GM18498 (cell line): ENCODE data around the gene COL6A2.
"Not testable (repeated sequence)": the region's sequence is repeated elsewhere in the genome, so short reads cannot be mapped to it uniquely, and the experiment has no call there.

Experiments used
- ATAC-seq: cut with Tn5 transposase; IDR thresholded peaks from one replicate; pipeline ENCODE4 v1.9.1; 2021; ENCODE audit warnings: mild to moderate bottlenecking, moderate library complexity; ENCODE audit not compliant: unreplicated experiment

Gene COL6A2

DNA sequence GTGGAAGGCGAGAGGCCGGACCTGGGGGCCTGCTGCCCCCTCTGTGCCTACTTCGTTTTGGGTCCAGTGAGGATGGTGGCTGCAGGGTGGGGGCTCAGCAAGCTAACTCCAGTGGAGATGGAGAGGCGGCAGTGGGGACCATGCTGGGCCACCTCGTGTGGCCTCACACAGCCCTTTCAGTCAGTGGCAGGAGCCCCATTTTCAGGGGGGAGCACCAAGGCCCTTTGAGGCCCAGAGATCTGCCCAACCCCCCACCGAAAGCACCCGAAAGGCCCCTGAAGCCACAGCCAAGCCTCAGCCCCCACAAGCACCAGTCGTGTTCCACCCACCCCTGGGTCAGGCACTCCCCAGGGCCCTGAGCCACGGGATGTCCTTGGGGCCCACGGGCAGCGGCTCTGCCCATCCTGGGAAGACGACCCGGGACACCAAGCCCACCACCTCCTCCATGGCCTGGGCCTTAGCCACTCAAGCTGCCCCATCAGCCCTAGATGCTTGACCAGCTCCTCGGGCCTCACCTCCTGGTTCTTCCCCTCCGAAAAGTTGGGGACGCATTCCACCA is 57.1 kb downstream of the COL6A2 start:
- no peak for ATAC-seq

GRCh38 chr21:46155514-46156377 is 57.8 kb downstream of the COL6A2 start, which contains the start of gene FTCD:
FTCD (minus strand) TSS chr21:46155579; CDS start chr21:46155523, 56 bp downstream.
- no peak for ATAC-seq

DNA sequence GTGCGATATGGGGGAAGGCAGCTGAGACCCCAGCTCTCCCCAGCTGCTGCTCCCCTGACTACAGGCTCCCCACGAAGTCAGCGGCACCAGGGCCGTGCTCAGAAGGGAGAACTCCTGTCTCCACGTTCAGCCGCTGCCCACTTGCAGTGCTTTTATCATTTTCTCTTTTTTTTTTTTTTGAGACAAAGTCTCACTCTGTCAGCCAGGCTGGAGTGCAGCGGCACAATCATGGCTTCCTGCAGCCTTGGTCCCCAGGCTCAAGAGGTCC is 58.4 kb downstream of the COL6A2 start:
- ATAC-seq: no peak

GRCh38 chr21:46156678-46157077 is 58.8 kb downstream of the COL6A2 start:
- no peak for ATAC-seq

DNA sequence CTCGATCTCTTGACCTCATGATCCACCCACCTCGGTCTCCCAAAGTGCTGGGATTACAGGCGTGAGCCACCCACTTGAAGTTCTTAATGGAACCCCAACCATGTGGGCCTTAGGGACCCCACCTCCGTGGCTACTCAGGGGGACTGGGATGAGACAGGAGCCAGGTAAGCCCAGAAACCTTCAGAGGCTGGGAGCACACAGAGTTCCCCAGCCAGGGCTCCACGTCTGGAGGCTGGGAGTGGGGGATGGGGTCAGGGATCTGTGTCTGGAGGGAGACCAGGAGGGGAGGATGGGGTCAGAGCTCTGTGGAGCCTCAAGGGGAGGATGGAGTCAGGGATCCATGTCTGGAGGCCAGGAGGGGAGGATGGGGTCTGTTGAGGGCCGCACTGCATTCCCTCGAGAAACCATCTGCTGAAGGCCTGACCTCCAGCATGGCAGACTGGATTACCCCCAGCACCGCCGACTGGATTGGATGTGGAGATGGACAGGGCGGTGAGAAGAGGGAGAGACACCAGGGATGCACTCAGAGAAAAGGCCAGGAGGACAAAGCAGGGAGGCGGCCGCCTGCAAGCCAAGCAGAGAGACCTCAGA is 59.6 kb downstream of the COL6A2 start:
- ATAC-seq: no peak

- ATAC-seq: no peak
Measured at GRCh38 chr21:46157987-46158451, 60.1 kb downstream of the COL6A2 start.

DNA sequence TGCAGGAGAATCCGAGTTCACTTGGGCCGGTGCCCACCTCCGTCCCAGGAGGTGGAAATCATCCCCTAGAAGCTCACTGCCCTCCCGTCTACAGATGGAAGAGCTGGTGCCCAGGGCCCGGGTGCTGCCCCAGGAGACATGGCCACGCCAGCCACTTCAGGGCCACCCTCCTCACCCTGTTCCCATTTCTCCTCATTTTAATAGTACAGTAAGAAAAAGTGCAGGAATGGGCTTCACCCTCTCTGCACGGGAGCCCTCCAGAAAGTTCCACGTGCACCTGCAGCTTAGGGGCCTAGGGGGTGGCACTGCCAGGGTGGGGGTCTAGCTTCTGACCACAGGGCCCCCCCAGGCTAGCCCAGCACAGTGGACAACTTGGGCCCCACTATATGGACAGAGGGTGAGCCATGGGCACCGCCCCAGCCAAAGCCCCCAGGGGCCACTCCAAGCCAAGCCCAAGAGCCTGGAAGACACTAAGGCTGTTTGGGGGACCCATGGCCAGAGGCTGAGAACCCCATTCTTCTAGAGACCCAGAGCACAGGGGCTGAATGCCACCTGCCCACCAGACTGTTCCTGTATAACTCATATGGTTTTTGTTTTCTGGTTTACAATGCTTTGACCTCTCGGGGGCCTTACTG is 60.9 kb downstream of the COL6A2 start:
- ATAC-seq: no peak

- ATAC-seq: no peak
Measured at GRCh38 chr21:46159390-46159789, 61.5 kb downstream of the COL6A2 start.

- no peak for ATAC-seq
Measured at GRCh38 chr21:46159841-46160656, 62.1 kb downstream of the COL6A2 start.

GRCh38 chr21:46160657-46160906 is 62.7 kb downstream of the COL6A2 start:
- ATAC-seq: no peak

- no peak for ATAC-seq
Measured at GRCh38 chr21:46160907-46161632, 63.2 kb downstream of the COL6A2 start.

GRCh38 chr21:46161633-46162592 is 64.0 kb downstream of the COL6A2 start:
- ATAC-seq: no peak

- ATAC-seq: no peak
Measured at GRCh38 chr21:46163380-46163779, 65.5 kb downstream of the COL6A2 start.

DNA sequence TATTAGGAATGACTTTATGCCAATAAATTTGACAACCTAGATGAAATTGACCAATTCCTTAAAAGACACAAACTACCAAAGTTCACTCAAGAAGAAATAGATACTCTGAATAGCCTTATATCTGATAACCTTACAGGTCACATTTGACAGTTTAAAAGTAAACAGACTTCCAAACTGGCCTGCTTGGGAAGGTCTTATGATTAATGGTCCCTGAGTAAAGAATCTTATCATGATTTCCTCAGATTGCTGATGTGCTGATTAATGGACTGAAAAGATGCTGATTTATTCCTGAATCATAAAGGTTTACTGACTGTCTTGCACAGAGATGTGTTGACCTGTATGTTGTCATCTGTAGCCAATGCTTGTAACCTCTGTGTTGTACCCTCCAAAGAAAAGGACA is 67.2 kb downstream of the COL6A2 start:
- ATAC-seq: no peak

DNA sequence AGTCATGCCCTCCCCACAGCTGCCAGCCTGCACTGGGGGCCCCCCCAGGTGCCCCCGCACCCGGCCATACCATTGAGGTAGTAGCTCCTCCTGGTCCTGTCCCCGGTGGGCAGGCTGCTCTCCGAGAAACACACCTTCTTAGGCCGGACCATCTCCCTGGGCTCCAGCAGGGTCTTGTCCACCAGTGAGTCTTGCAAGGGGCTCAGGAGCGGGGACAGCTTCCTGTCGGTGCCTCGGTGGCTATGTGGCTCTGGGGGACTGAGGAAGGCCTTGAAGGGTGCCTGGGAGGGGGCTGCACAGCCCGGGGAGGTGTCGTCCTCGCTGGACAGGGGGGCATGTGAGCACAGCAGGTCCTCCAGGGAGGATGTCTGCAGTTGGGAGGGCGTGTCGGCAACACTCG is 70.3 kb downstream of the COL6A2 start:
- ATAC-seq: no peak

- no peak for ATAC-seq
Measured at GRCh38 chr21:46168659-46169386, 70.9 kb downstream of the COL6A2 start.

DNA sequence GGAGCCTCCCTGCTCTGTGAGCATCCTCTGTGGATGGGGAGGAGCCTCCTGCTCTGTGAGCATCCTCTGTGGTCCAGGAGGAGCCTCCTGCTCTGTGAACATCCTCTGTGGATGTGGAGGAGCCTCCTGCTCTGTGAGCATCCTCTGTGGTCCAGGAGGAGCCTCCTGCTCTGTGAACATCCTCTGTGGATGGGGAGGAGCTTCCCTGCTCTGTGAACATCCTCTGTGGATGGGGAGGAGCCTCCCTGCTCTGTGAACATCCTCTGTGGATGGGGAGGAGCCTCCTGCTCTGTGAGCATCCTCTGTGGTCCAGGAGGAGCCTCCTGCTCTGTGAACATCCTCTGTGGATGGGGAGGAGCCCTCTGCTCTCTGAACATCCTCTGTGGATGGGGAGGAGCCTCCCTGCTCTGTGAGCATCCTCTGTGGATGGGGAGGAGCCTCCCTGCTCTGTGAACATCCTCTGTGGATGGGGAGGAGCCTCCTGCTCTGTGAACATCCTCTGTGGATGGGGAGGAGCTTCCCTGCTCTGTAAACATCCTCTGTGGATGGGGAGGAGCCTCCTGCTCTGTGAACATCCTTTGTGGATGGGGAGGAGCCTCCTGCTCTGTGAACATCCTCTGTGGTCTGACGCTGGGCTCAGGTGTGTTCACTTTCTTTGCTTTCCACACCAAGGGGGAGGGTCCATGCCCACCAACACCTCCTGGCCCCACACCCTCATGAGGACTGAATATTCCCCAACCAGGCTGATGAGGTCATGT is 72.7 kb downstream of the COL6A2 start:
- ATAC-seq: not testable (repeated sequence)

GRCh38 chr21:46171585-46171984 is 73.7 kb downstream of the COL6A2 start:
- ATAC-seq: no peak
